HG03097 (cell line): ENCODE data around the gene CYP4B1.
"Not testable (repeated sequence)": the region's sequence is repeated elsewhere in the genome, so short reads cannot be mapped to it uniquely, and the experiment has no call there.

Experiments
- ATAC-seq: cut with Tn5 transposase; IDR thresholded peaks from one replicate; pipeline ENCODE4 v1.9.1; 2021; ENCODE audit not compliant: unreplicated experiment, low FRiP score

Gene CYP4B1

GRCh38 chr1:46812996-46813857, 14.4 kb downstream of the CYP4B1 start:
- no peak for ATAC-seq

DNA sequence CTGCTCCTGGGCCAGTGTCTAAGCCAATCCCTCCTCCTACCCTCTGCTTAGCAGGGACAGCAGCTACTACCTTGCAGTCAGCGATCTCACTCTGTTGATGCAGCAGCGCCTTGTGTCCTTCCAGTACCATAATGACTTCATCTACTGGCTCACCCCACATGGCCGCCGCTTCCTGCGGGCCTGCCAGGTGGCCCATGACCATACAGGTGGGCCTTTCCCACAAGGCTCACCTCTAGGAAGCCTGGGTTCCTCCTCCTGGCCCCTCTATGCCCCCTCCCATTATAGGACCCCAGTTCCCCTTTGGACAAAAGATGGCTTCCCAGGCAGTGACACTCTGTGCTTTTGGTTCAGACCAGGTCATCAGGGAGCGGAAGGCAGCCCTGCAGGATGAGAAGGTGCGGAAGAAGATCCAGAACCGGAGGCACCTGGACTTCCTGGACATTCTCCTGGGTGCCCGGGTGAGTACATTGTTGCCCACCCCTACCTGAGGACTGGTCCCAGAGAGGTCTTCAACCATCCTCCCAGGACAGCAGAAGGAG, 15.1 kb downstream of the CYP4B1 start:
- ATAC-seq, result no peak

DNA sequence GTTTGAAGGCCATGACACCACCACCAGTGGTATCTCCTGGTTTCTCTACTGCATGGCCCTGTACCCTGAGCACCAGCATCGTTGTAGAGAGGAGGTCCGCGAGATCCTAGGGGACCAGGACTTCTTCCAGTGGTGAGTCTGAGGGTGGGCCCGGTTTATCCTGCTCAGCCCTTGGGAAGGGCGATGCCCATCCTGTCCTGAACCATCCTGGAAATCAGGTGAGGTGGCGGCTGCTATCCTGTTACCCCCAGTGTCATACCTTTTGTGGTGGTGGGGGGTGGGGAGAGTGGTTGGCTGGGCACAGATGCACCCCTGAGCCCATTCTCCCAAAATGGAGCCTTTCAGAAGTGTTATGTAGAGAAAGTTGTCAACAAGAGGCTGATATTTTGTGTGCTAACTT, 16.3 kb downstream of the CYP4B1 start:
- ATAC-seq, result no peak

- no peak for ATAC-seq
Observed at GRCh38 chr1:46816930-46817329, 18.1 kb downstream of the CYP4B1 start.

DNA sequence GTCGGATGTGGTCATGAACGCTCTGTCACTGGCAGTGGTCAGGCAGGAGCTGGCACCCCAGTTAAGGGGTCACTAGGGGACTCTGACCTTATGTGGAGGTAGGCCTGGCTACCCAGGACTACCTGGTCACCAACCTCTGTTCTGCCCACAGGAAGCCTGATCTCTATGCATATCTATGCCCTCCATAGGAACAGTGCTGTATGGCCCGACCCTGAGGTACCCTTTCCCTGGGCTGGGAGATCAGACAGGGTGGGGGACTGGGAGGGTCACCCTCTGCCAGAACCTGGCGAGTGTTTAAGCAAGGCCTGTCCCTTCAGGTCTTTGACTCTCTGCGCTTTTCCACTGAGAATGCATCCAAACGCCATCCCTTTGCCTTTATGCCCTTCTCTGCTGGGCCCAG, 19.0 kb downstream of the CYP4B1 start:
- no peak for ATAC-seq

GRCh38 chr1:46818591-46818990, 19.7 kb downstream of the CYP4B1 start:
- no peak for ATAC-seq

GRCh38 chr1:46819335-46819734, 20.5 kb downstream of the CYP4B1 start:
- ATAC-seq, result no peak

GRCh38 chr1:46820076-46820475, 21.2 kb downstream of the CYP4B1 start:
- ATAC-seq, result no peak

DNA sequence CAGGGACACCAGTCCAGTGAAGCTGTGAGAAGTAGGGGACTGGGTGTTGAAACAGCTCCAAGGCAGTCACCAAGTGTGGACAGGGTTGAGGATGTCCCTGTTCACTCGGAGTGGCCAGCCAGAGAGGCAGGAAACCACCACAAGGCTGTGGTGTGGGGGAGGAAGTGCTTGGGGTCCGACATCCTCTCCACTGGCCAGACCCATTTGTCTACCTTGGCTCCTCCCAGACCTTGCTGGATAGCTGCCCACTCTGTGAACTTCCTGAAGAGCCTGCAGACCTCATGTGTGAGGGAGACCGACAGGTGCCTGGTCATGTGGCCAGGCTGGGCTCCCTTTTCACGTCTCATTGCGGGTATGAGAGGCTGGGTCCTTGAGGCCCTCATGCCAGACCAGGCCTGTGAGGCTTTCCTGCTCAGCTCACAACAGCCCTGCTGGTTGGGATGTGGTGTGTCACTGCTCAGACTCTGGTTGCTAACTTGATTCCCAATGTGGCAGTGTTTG, 21.8 kb downstream of the CYP4B1 start:
- no peak for ATAC-seq

DNA sequence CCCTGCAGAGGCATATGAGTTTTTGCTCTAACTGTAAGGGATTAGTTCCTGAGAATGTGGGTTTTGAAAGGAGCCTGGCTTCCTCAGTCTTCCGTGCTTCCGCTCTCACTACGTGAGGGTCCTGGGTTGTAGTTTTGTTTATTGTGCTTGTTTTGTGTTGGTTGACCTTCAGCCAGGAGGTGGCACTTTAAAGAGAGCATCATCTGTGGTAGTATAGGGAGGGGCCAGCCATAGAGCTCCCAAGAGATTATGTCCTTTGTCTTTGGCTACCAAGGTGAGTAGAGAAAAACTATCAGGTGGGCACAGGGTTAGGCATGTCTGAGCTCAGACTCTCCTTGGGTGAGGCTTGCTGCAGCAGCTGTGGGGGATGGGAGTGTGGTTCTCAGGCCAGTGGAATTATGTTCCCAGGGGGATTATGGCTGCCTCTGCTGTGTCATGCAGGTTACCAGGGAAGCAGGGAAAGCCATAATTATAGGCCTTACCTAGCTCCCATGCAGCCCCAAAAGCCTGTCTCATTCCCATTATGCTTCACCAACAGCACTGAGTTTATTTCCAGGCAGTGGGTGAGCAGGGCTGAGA, 23.5 kb downstream of the CYP4B1 start:
- ATAC-seq, result no peak

DNA sequence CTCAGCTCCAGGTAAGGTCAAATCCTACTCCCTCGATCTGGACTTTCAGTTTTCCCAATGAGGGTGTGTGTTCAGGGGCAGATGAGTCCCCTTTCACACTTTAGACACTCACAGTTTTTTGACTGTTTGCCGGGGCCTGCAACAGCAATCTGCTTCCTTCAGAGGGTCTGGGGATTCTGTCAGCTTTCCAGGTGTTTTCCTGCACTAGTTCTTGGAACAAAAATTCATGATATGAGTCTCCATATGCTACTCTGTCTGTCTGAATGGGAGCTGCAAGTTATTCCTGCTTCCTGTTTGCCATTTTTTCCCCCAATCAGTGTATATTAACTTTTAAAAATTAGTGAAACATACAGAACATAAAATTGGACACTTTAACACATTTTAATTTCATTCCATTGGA, 24.3 kb downstream of the CYP4B1 start:
- ATAC-seq, result no peak

DNA sequence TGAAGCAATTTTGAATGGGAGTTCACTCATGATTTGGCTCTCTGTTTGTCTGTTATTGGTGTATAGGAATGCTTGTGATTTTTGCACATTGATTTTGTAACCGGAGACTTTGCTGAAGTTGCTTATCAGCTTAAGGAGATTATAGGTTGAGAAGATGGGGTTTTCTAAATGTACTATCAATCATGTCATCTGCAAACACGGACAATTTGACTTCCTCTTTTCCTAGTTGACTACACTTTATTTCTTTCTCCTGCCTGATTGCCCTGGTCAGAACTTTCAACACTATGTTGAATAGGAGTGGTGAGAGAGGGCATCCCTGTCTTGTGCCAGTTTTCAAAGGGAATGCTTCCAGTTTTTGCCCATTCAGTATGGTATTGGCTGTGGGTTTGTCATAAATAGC, 28.0 kb downstream of the CYP4B1 start:
- not testable (repeated sequence) for ATAC-seq

DNA sequence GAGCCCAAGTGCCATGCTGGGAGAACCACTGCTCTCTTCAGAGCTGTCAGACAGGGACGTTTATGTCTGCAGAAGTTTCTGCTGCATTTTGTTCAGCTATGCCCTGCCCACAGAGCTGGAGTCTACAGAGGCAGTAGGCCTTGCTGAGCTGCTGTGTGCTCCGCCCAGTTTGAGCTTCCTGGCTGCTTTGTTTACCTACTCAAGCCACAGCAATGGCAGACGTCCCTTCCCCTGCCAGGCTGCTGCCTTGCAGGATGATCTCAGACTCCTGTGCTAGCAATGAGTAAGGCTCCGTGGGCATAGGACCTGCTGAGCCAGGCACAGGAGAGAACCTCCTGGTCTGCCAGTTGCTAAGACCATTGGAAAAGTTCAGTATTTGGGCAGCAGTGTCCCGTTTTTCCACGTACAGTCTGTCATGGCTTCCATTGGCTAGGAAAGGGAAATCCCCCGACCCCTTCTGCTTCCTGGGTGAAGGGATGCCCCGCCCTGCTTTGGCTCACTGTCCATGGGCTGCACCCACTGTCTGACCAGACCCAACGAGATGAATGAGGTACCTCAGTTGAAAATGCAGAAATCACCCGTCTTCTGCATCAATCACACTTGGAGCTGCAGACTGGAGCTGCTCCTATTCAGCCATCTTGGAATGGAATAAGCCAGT, 31.9 kb downstream of the CYP4B1 start:
- no peak for ATAC-seq

DNA sequence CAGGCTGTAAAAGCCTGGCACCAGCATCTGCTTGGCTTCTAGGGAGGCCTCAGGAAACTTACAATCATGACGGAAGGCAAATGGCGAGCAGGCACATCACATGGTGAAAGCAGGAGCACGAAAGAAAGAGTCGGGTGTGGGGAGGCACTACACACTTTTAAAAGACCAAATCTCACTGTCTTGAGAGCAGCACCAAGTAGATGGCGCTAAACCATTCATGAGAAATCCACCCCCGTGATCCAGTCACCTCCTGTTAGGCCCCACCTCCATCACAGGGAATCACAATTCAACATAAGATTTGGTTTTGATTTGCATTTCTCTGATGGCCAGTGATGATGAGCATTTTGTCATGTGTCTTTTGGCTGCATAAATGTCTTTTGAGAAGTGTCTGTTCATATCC, 36.6 kb downstream of the CYP4B1 start:
- ATAC-seq, result not testable (repeated sequence)

DNA sequence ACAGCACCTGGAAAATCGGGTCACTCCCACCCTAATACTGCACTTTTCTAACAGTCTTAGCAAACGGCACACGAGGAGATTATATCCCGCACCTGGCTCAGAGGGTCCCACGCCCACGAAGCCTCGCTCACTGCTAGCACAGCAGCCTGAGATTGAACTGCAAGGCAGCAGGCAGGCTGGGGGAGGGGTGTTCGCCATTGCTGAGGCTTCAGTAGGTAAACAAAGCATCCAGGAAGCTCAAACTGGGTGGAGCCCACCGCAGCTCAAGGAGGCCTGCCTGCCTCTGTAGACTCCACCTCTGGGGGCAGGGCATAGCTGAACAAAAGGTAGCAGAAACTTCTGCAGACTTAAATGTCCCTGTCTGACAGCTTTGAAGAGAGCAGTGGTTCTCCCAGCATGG, 47.5 kb downstream of the CYP4B1 start:
- ATAC-seq, result not testable (repeated sequence)

DNA sequence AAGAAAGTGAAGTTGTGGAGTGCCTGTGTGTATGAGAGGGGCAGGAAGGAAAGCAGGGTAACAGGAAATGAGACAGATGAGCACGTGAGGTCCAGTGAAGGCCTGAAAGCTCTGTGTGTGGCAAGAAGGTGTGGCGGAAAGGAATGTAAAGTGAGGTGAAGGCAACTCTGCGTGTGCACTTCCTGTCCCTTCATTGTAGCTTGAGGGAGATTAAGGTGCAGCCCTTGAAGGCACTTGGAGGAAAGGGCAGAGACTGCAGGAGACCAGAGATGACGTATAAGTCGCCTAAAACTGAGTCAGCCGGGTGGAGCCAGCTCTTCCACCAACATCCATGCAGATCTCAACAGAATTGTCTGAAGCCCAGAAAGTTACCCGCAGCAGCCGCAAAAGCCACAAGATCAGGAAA, 58.8 kb downstream of the CYP4B1 start:
- not testable (repeated sequence) for ATAC-seq

DNA sequence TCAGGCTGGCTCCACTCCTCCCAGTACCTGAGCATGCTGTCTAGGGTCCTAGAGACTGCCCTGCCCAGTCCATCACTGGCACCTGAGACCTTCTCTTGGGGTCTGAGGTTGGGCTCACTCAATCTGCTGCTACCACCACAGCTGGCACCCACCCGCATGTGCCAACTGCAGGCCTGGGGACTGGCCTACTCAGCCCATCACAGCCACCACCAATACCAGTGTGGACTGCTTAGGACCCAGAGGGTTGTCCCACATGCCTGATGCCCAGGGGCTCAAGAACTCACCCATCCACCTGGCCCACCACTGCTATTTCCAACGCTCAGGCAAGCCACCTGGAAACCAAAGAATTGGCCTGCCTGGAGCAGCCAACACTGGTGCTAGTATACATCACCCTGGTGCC, 63.5 kb downstream of the CYP4B1 start:
- no peak for ATAC-seq
